Mesenchymal stem cell (in vitro differentiated cells and primary cell): ENCODE measurements around the gene KRT20.

Experiments used
- DNase-seq: peaks from one replicate; pipeline ENCODE4 v3.0.0-alpha.2; 2013
- H2AFZ ChIP-seq: one replicate; pipeline ENCODE4 v1.6.1; 2013; ENCODE audit warnings: low read depth, mild to moderate bottlenecking, control low read depth, inconsistent platforms, low read length, moderate library complexity
- H2AK5ac ChIP-seq: 2 replicates; pipeline ENCODE4 v1.6.1; 2013; ENCODE audit warnings: low read length, moderate library complexity, mild to moderate bottlenecking, inconsistent platforms; ENCODE audit not compliant: severe bottlenecking
- H2BK120ac ChIP-seq: one replicate; pipeline ENCODE4 v1.6.1; 2013; ENCODE audit warnings: low read depth, mild to moderate bottlenecking, inconsistent platforms, low read length, moderate library complexity
- H2BK12ac ChIP-seq, 2 experiments: one replicate each; pipeline ENCODE4 v1.6.1; 2013; ENCODE audit warnings: inconsistent platforms in 2 of 2, low read length in 2 of 2, mild to moderate bottlenecking in 2 of 2, moderate library complexity in 2 of 2, control low read depth in 1 of 2
- H2BK15ac ChIP-seq: one replicate; pipeline ENCODE4 v1.6.1; 2013; ENCODE audit warnings: mild to moderate bottlenecking, low read depth, inconsistent platforms; ENCODE audit not compliant: poor library complexity, severe bottlenecking
- H2BK5ac ChIP-seq: 2 replicates; pipeline ENCODE4 v1.6.1; 2013; ENCODE audit warnings: low read depth, mild to moderate bottlenecking, low read length, control low read depth, inconsistent platforms; ENCODE audit not compliant: poor library complexity, severe bottlenecking
- H3K14ac ChIP-seq, 2 experiments: one replicate each; pipeline ENCODE4 v1.6.1; 2013; ENCODE audit warnings: inconsistent platforms in 2 of 2, low read length in 2 of 2, control low read depth in 1 of 2, mild to moderate bottlenecking in 1 of 2, moderate library complexity in 1 of 2
- H3K18ac ChIP-seq, 2 experiments: one replicate each; pipeline ENCODE4 v1.6.1; 2013; ENCODE audit warnings: inconsistent platforms in 2 of 2, low read length in 2 of 2, control low read depth in 1 of 2, low read depth in 1 of 2, mild to moderate bottlenecking in 1 of 2
- H3K23ac ChIP-seq, 2 experiments: one replicate each; pipeline ENCODE4 v1.6.1; 2013; ENCODE audit warnings: inconsistent platforms in 2 of 2, low read length in 2 of 2, mild to moderate bottlenecking in 2 of 2, moderate library complexity in 2 of 2, control low read depth in 1 of 2
- H3K27ac ChIP-seq: 2 replicates; pipeline ENCODE4 v1.5.1; 2013; ENCODE audit warnings: mild to moderate bottlenecking, moderate library complexity, low read length, control low read depth, inconsistent platforms; ENCODE audit not compliant: poor library complexity, severe bottlenecking
- H3K27me3 ChIP-seq, 2 experiments: 2 replicates each; pipeline versions ENCODE4 v1.6.1 to v1.7.0; 2013; ENCODE audit warnings: low read length in 2 of 2, mild to moderate bottlenecking in 2 of 2, moderate library complexity in 2 of 2, control low read depth in 1 of 2, inconsistent platforms in 1 of 2; ENCODE audit not compliant: control insufficient read depth in 1 of 2, insufficient read depth in 1 of 2
- H3K36me3 ChIP-seq, 2 experiments: 2 replicates each; pipeline versions ENCODE4 v1.6.1 to v1.7.0; 2013; ENCODE audit warnings: low read length in 2 of 2, control low read depth in 1 of 2, inconsistent platforms in 1 of 2, low read depth in 1 of 2, mild to moderate bottlenecking in 1 of 2; ENCODE audit not compliant: insufficient read depth in 2 of 2, control insufficient read depth in 1 of 2
- H3K4ac ChIP-seq, 2 experiments: one replicate each; pipeline ENCODE4 v1.6.1; 2013; ENCODE audit warnings: inconsistent platforms in 2 of 2, low read length in 2 of 2, mild to moderate bottlenecking in 2 of 2, moderate library complexity in 2 of 2, control low read depth in 1 of 2, low read depth in 1 of 2
- H3K4me1 ChIP-seq: 2 replicates; pipeline ENCODE4 v1.6.1; 2013; ENCODE audit warnings: low read depth, low read length, control low read depth; ENCODE audit not compliant: control insufficient read depth, insufficient read depth
- H3K4me2 ChIP-seq: 2 replicates; pipeline ENCODE4 v1.6.1; 2013; ENCODE audit warnings: low read length, mild to moderate bottlenecking, inconsistent platforms; ENCODE audit not compliant: poor library complexity, severe bottlenecking
- H3K4me3 ChIP-seq, 2 experiments: 2 replicates each; pipeline versions ENCODE4 v1.5.1 to v1.7.0; 2013; ENCODE audit warnings: low read length in 2 of 2, mild to moderate bottlenecking in 2 of 2, control low read depth in 1 of 2, low read depth in 1 of 2; ENCODE audit not compliant: insufficient read depth in 1 of 2
- H3K79me1 ChIP-seq: replicated peaks from 2 replicates; pipeline ENCODE4 v1.6.1; 2013; ENCODE audit warnings: mild to moderate bottlenecking, control low read depth, low read length, inconsistent platforms; ENCODE audit not compliant: poor library complexity, severe bottlenecking
- H3K9ac ChIP-seq: 2 replicates; pipeline ENCODE4 v1.7.0; 2013; ENCODE audit warnings: mild to moderate bottlenecking, low read length, moderate library complexity
- H3K9me3 ChIP-seq: 2 replicates; pipeline ENCODE4 v1.7.0; 2013; ENCODE audit warnings: mild to moderate bottlenecking, low read length; ENCODE audit not compliant: control insufficient read depth
- H4K8ac ChIP-seq: one replicate; pipeline ENCODE4 v1.6.1; 2013; ENCODE audit warnings: inconsistent platforms, mild to moderate bottlenecking, low read length, moderate library complexity
- H4K91ac ChIP-seq: one replicate; pipeline ENCODE4 v1.6.1; 2013; ENCODE audit warnings: mild to moderate bottlenecking, low read length, inconsistent platforms
- WGBS: methylation state at CpG from one replicate; pipeline ENCODE4 v1.1.7; 2013; ENCODE audit warnings: mixed read lengths; 5-methylcytosine and 5-hydroxymethylcytosine counted together

Gene KRT20

GRCh38 chr17:40871316-40871715, 13.7 kb downstream of the KRT20 start:
- no peak overlapping the region for H3K27ac ChIP-seq
- H3K27me3 ChIP-seq: no peaks in the 10 kb centered on the region
- no peaks in the 10 kb centered on the region for H3K9me3 ChIP-seq
- H3K4me2 ChIP-seq: no peak overlapping the region
- no peak overlapping the region for H4K8ac ChIP-seq
- H3K36me3 ChIP-seq: no peaks in the 10 kb centered on the region
- no peak overlapping the region for H2BK5ac ChIP-seq
- WGBS: 90% methylated on average over 7 of the region's 7 CpGs
- DNase-seq: no peak
- no peak overlapping the region for H3K14ac ChIP-seq
- H3K4me1 ChIP-seq: peaks cover 2% of the 10 kb centered on the region
- no peak overlapping the region for H3K18ac ChIP-seq
- no peak overlapping the region for H3K9ac ChIP-seq
- H3K23ac ChIP-seq: no peak overlapping the region
- no peaks in the 10 kb centered on the region for H3K79me1 ChIP-seq
- H2BK120ac ChIP-seq: no peak overlapping the region
- H3K4me3 ChIP-seq: no peak overlapping the region
- no peak overlapping the region for H4K91ac ChIP-seq
- H2AK5ac ChIP-seq: no peak overlapping the region
- no peak overlapping the region for H2BK12ac ChIP-seq
- H2BK15ac ChIP-seq: no peak overlapping the region
- H3K4ac ChIP-seq: no peak overlapping the region
- H2AFZ ChIP-seq: no peak overlapping the region

GRCh38 chr17:40870136-40870535, 14.9 kb downstream of the KRT20 start:
- Histone ChIP-seq H2AFZ (no peak overlapping the region), H2BK12ac (no peak overlapping the region), H4K91ac (no peak overlapping the region), H3K9ac (no peak overlapping the region), H2BK120ac (no peak overlapping the region), H3K4me1 (peaks cover 2% of the 10 kb centered on the region), H3K18ac (no peak overlapping the region), H3K27ac (no peak overlapping the region), H3K4me3 (no peak overlapping the region), H3K27me3 (no peaks in the 10 kb centered on the region), H3K4me2 (no peak overlapping the region), H3K23ac (no peak overlapping the region), H2BK5ac (no peak overlapping the region), H3K36me3 (no peaks in the 10 kb centered on the region), H2BK15ac (no peak overlapping the region), H2AK5ac (no peak overlapping the region), H4K8ac (no peak overlapping the region), H3K9me3 (no peaks in the 10 kb centered on the region), H3K79me1 (no peaks in the 10 kb centered on the region), H3K4ac (no peak overlapping the region), H3K14ac (no peak overlapping the region)
- WGBS: 66% methylated on average over 3 of the region's 4 CpGs
- no peak for DNase-seq

- H2BK120ac ChIP-seq: no peak within 1 kb of the TSS
- H3K9me3 ChIP-seq: no peaks in the 10 kb centered on the region
- no peak within 1 kb of the TSS for H3K4me2 ChIP-seq
- H3K4me1 ChIP-seq: peaks cover 4% of the 10 kb centered on the region
- no peak within 1 kb of the TSS for H2AFZ ChIP-seq
- no peak within 1 kb of the TSS for H4K91ac ChIP-seq
- peak within 1 kb of the TSS; percentile 73 for H2AK5ac ChIP-seq
- no peaks in the 10 kb centered on the region for H3K79me1 ChIP-seq
- no peak within 1 kb of the TSS for H4K8ac ChIP-seq
- H3K27me3 ChIP-seq: no peaks in the 10 kb centered on the region
- no peak within 1 kb of the TSS for H3K4ac ChIP-seq
- peak within 1 kb of the TSS in 1 of 2 experiments; percentile 63 for H3K14ac ChIP-seq
- H3K23ac ChIP-seq: no peak within 1 kb of the TSS
- DNase-seq: no peak
- H2BK15ac ChIP-seq: no peak within 1 kb of the TSS
- no peak within 1 kb of the TSS for H3K27ac ChIP-seq
- no peak within 1 kb of the TSS for H2BK12ac ChIP-seq
- H3K36me3 ChIP-seq: no peaks in the 10 kb centered on the region
- WGBS: 93% methylated on average over 8 of the region's 8 CpGs
- no peak within 1 kb of the TSS for H3K18ac ChIP-seq
- H3K4me3 ChIP-seq: no peak within 1 kb of the TSS
- no peak within 1 kb of the TSS for H3K9ac ChIP-seq
- no peak within 1 kb of the TSS for H2BK5ac ChIP-seq
Measured at GRCh38 chr17:40866838-40867237, 18.2 kb downstream of the KRT20 start, which contains the start of gene KRT12. TSS of gene KRT12 (minus strand) at chr17:40867223. CDS start at chr17:40867186, 37 bp downstream.

GRCh38 chr17:40864661-40865390, 20.2 kb downstream of the KRT20 start:
- H3K79me1 ChIP-seq: no peaks in the 10 kb centered on the region
- H3K36me3 ChIP-seq: no peaks in the 10 kb centered on the region
- H2AK5ac ChIP-seq: no peak overlapping the region
- peak overlapping the region; percentile 15 for H3K9ac ChIP-seq
- no peak overlapping the region for H2BK120ac ChIP-seq
- peaks cover 4% of the 10 kb centered on the region for H3K4me1 ChIP-seq
- H3K23ac ChIP-seq: no peak overlapping the region
- H3K27me3 ChIP-seq: no peaks in the 10 kb centered on the region
- WGBS: 90% methylated on average over 13 of the region's 14 CpGs
- no peak overlapping the region for H2BK12ac ChIP-seq
- H3K4me2 ChIP-seq: no peak overlapping the region
- no peak overlapping the region for H3K14ac ChIP-seq
- no peak overlapping the region for H2AFZ ChIP-seq
- no peak overlapping the region for H3K18ac ChIP-seq
- H4K91ac ChIP-seq: no peak overlapping the region
- no peak overlapping the region for H3K4ac ChIP-seq
- no peak overlapping the region for H3K27ac ChIP-seq
- no peak overlapping the region for H2BK5ac ChIP-seq
- DNase-seq: no peak
- no peak overlapping the region for H2BK15ac ChIP-seq
- H4K8ac ChIP-seq: no peak overlapping the region
- no peaks in the 10 kb centered on the region for H3K9me3 ChIP-seq
- no peak overlapping the region for H3K4me3 ChIP-seq
